Right ventricle myocardium inferior (tissue), 1 donor: ENCODE data around the gene NCK2. TPM values are rescaled to one million over a fixed set of nuclear protein-coding genes. Genes with fewer than 3 reads are reported as not detected.
A peak's percentile ranks its signal among the peaks of the same experiment; 100 is the strongest.

ENCODE experiments used
- ATAC-seq: fragments of 200-7000 bp; cut with Tn5 transposase; one replicate; pipeline ENCODE4 v1.9.1; 2020; ENCODE audit warnings: mild to moderate bottlenecking, moderate library complexity
- DNase-seq: peaks from one replicate; pipeline ENCODE4 v3.0.0; 2021; ENCODE audit errors: missing footprints
- intact Hi-C: fragments of 100-400 bp; cut with DNase I; formaldehyde crosslinking; loops from one replicate; pipeline ENCODE4 v1.11.0; 2022
- total RNA-seq: library from RNA; stranded (reverse); fragmentation: NEBNext Ultra II Directional; extraction: Animal tissue kit (Norgen Biotek cat#: 25700); gene quantifications from one replicate; pipeline ENCODE4 v1.2.1, GENCODE V29; 2021
- donor health status: DM: no; HTN: yes; CAD: no; lungs with severe emphysema.

The NCK2 gene
- total RNA-seq, 1 donor from 2014 or later = 32.9 TPM

DNA sequence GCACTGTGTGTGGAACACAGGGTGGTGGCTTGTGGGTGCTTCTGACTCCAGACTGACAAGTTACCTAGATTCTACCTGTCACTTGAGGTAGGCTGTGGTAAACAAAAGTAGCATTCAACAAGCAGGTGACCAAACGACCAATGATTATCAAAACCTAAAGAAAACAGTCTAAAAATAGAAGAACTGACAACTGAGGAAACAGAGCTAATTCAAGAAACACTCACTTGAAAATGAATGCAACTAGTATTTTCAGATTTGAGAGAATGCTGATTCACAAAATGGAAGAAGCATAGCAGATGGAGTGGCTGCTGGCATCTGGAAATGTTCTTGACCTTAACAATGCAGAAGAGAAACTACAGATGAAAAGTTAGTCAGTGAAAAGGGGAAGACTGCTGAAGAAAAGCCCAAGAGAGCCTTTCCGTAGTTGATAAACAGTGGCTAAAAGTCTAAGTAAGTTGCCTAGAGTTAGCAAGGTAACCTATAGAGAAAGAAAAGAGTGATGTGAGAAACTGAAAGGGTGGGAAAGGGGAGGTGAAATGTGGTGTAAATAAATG is 170.4 kb downstream of the NCK2 start:
- intact Hi-C loops = loop anchor here (10.0 kb wide), 1 partner anchor 110 kb away; no protein-coding TSS in a partner anchor

GRCh38 chr2:105917226-105917625 is 172.5 kb downstream of the NCK2 start:
- no peak for DNase-seq
- intact Hi-C loops = loop anchor here (10.0 kb wide), 1 partner anchor 108 kb away; no protein-coding TSS in a partner anchor
- no peak for ATAC-seq

More for the DNA sequence above, 170.4 kb downstream of the NCK2 start:
- ATAC-seq = no peak
- no peak for DNase-seq

- no peak for DNase-seq
- intact Hi-C loops = loop anchor here (10.0 kb wide), 1 partner anchor 107 kb away; no protein-coding TSS in a partner anchor
Observed at GRCh38 chr2:105917688-105918087, 173.0 kb downstream of the NCK2 start.

GRCh38 chr2:105919191-105919811 is 174.6 kb downstream of the NCK2 start:
- DNase-seq = peak; percentile 79
- peak; percentile 93 for ATAC-seq
- intact Hi-C loops = loop anchor here (10.0 kb wide), 1 partner anchor 106 kb away; no protein-coding TSS in a partner anchor

More at GRCh38 chr2:105917688-105918087, 173.0 kb downstream of the NCK2 start:
- no peak for ATAC-seq

DNA sequence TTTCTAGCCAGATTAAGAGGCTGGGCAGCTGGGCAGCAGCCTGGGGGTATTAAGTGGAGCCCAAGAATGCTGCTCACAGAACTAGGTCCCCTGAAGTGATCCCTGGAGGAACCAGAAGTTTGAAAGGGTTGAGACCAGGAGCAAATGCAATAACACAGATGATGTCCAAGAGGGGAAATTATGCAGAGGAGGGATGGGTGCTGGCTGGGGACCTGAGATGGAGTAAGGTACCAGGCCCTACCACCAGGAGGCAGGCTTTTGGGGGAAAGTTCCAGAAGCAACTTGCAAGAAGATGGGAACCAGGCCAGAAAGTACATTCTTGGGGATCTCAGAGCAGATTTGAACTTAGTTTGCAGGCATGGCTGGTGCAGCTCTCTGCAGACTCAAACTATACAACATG is 175.1 kb downstream of the NCK2 start:
- ATAC-seq = peak; percentile 13
- intact Hi-C loops = loop anchor here (10.0 kb wide), 1 partner anchor 105 kb away; no protein-coding TSS in a partner anchor
- no peak for DNase-seq

- intact Hi-C loops = no loop called here
- DNase-seq (no peak), ATAC-seq (no peak)
Observed at GRCh38 chr2:105924271-105924670, 179.6 kb downstream of the NCK2 start.

GRCh38 chr2:105924932-105925331 is 180.2 kb downstream of the NCK2 start:
- intact Hi-C loops = no loop called here
- no peak for ATAC-seq
- DNase-seq = no peak

DNA sequence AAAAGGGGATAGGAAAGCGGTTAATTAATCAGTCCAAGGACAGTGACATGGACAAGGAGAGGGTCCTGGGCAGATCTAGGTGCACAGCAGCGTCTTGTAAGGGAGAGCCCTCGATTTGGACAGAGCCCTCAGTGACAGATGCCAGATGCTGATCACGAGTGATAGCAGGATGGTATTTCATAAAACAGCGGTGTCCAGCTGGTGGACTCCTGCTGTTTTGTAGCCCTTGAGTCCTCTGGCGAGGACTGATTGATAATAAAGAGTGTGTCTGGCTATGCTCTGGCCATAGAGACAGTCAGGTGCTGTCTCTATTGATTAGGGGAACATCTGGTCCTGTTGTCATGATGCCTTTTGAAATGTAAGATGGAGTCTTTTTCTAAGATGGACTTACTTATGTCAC is 180.7 kb downstream of the NCK2 start:
- ATAC-seq (peak; percentile 34), DNase-seq (no peak)
- intact Hi-C loops = no loop called here

DNA sequence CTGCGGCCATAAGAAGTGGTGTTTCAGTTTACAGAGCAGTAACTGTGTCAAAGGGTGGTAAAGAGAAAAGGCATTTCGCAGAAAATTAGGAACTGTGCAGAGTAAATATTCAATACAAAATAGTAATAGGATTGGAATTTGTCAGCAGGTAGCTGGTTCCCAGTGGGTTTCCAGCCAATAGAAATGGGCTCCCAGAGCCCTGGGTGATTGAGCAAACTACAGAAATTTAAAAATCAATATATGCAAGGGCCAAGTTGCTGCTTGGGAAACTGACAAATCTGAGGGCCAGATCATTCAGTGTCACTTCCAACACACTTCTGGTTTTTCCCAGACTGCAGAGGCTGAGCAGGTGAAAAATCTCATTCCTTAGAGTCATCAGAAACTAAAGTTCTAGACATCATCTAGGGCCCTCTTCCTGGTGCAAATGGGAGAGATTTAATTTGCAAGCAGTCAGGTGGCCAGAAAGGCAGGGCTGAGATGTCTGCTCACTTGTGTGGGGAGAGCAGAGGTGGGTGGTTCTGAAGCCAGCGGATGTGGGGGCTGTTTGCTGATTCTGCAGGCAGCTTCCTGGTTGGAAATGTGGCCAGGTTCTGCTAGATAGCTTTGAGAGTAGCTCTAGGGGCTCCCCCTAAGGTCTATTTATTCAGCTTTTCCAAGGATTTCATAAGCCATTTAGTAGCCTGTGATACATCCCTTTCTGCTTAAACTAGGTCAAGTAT is 182.4 kb downstream of the NCK2 start:
- intact Hi-C loops = no loop called here
- no peak for DNase-seq
- no peak for ATAC-seq

- intact Hi-C loops = no loop called here
- ATAC-seq (no peak), DNase-seq (no peak)
Observed at GRCh38 chr2:105928086-105928485, 183.4 kb downstream of the NCK2 start.

DNA sequence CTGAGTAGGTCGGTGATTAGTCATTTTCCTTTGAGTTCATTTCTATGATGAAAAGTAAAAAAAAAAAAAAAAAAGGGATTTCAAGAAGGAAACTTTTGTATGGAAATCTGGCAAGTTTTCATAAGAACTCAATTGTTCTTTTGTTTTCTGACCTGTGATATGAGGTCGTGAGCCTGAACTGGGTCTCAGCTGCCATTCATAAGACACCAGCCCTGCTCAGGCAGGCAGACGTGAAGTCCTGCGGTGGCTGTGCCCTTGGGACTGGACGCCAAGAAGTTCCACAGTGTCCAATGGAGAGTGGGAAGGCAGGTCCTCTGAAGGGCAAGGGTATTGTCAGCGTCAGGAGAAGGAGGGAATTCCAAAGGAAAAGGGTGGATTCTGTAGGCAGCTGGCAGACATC is 183.9 kb downstream of the NCK2 start:
- no peak for ATAC-seq
- no peak for DNase-seq
- intact Hi-C loops = no loop called here

DNA sequence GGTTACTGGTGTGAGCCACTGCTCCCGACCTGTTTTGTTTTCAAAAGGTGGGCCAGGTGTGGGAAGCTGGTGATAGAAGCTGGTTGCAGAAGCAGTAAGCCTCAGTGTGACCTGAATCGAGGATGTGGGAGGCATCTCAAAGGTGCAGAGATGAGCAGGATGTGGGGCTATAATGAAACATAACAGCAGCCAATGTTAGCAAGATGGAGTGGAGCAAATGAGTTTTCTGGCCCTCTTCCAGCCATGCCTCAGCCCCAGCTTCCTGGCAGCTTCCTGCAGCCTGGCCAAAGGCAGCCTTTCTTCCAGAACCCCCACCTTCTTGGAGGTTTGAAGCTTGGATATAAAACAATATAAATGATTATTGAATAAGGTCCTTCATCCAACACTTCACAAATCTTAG is 184.8 kb downstream of the NCK2 start:
- intact Hi-C loops = no loop called here
- ATAC-seq (no peak), DNase-seq (no peak)

- ATAC-seq (no peak), DNase-seq (no peak)
- intact Hi-C loops = no loop called here
Observed at GRCh38 chr2:105932582-105932981, 187.9 kb downstream of the NCK2 start.

DNA sequence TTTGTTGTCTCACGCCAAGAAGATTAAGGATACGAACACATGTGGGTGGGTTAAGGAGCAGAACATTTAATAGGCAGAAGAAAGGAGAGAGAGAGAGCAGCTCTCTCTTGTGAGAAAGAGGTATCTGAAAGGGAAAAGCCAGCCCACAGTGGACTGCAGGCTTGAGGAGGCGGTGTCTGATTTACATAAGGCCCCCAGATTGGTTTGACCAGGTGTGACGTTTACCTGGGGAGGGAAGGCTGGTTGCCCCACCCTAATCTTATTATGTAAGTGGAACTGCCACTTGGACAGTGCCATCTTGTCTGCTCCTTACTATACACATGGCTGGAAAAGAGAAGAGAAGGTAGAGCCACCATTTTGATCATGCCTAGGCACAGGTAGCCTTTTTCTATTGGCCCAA is 189.2 kb downstream of the NCK2 start:
- intact Hi-C loops = no loop called here
- DNase-seq (no peak), ATAC-seq (no peak)

GRCh38 chr2:105934467-105934866 is 189.8 kb downstream of the NCK2 start:
- intact Hi-C loops = no loop called here
- ATAC-seq (peak; percentile 34), DNase-seq (no peak)

DNA sequence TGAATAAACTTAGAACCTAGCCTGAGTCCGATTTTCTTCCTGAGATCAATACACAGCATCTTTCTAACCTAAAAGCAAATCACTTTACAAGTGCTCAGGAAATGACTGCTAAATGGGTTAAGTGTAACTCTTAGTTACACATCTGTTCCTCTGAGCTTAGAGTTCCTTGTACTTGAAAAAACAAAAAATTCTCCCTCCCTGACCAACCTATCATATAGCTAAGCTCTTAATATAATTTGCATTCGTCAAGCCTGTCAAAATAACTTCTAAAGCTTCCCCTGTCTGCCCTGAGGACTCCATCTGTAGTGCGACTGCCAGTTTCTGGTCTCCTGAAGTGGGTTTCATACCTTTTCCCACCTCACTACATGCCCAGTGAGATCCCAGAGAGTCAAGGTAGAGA is 190.4 kb downstream of the NCK2 start:
- ATAC-seq (no peak), DNase-seq (no peak)
- intact Hi-C loops = no loop called here

DNA sequence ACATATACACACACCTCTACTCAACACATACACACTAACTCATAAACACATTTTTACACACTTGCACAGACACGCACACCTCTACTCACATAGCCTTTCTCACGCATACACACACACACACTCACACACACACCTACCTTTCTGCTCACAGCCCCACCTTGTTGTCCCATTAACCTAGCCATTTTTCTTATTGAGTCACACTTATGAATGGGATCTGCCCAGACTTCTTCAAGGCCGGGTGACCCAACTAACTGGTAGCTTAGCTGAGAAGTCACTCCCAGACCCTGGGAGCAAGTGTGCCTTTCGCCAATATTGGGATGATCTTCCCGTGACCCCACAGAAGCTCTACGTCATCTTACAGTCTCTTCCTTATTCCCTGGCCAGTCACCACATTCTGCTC is 192.2 kb downstream of the NCK2 start:
- DNase-seq (no peak), ATAC-seq (no peak)
- intact Hi-C loops = no loop called here

DNA sequence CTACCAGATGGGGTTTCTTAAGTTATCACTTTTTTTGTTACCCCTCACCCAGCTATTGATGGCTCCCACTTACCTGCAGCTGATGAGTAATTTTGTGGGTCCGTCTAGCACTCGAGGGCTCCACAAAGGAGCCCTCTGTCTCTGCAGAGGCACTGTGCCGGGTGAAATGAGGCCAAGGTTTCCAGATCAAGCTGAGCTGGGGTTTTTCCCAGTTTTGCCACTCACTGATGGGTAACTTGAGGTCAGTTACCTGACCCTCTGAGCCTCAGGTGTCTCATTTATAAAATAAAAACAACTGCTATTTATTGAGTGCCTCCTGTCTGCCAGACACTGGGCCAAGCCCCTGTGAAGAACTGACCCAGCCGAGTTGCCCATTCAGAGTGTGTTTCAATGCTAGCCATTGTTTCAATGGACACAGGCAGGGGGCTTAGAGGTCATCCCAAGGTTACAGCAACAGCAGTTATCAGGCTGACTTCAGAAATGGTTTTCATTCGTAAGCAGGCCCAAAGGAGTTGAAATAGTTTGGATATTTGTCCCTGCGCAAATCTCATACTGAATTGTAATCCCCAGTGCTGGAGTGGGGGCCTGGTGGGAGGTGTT is 192.9 kb downstream of the NCK2 start:
- intact Hi-C loops = no loop called here
- DNase-seq = no peak
- ATAC-seq = no peak
